ENCODE results near the gene B4GALNT3.

GRCh38 chr12:468671-469389 is 9.1 kb downstream of the B4GALNT3 start:
- TF ChIP-seq, protein P1, sequence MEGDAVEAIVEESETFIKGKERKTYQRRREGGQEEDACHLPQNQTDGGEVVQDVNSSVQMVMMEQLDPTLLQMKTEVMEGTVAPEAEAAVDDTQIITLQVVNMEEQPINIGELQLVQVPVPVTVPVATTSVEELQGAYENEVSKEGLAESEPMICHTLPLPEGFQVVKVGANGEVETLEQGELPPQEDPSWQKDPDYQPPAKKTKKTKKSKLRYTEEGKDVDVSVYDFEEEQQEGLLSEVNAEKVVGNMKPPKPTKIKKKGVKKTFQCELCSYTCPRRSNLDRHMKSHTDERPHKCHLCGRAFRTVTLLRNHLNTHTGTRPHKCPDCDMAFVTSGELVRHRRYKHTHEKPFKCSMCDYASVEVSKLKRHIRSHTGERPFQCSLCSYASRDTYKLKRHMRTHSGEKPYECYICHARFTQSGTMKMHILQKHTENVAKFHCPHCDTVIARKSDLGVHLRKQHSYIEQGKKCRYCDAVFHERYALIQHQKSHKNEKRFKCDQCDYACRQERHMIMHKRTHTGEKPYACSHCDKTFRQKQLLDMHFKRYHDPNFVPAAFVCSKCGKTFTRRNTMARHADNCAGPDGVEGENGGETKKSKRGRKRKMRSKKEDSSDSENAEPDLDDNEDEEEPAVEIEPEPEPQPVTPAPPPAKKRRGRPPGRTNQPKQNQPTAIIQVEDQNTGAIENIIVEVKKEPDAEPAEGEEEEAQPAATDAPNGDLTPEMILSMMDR (IDR thresholded peaks at IDR 0.05), result no peak
- TF ChIP-seq, protein P2, sequence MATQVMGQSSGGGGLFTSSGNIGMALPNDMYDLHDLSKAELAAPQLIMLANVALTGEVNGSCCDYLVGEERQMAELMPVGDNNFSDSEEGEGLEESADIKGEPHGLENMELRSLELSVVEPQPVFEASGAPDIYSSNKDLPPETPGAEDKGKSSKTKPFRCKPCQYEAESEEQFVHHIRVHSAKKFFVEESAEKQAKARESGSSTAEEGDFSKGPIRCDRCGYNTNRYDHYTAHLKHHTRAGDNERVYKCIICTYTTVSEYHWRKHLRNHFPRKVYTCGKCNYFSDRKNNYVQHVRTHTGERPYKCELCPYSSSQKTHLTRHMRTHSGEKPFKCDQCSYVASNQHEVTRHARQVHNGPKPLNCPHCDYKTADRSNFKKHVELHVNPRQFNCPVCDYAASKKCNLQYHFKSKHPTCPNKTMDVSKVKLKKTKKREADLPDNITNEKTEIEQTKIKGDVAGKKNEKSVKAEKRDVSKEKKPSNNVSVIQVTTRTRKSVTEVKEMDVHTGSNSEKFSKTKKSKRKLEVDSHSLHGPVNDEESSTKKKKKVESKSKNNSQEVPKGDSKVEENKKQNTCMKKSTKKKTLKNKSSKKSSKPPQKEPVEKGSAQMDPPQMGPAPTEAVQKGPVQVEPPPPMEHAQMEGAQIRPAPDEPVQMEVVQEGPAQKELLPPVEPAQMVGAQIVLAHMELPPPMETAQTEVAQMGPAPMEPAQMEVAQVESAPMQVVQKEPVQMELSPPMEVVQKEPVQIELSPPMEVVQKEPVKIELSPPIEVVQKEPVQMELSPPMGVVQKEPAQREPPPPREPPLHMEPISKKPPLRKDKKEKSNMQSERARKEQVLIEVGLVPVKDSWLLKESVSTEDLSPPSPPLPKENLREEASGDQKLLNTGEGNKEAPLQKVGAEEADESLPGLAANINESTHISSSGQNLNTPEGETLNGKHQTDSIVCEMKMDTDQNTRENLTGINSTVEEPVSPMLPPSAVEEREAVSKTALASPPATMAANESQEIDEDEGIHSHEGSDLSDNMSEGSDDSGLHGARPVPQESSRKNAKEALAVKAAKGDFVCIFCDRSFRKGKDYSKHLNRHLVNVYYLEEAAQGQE (IDR thresholded peaks at IDR 0.05; ENCODE audit: insufficient read depth in 1 of 2, low read depth in 2 of 2, low read length in 1 of 2), result no peak
